Ishikawa (cell line): ENCODE data around the gene PUS3.

ENCODE experiments used
- EP300 ChIP-seq: IDR thresholded peaks from 2 replicates; pipeline ENCODE4 v1.6.1; 2012; ENCODE audit warnings: borderline replicate concordance
- TCF12 ChIP-seq: IDR thresholded peaks from 2 replicates; pipeline ENCODE4 v1.6.1; 2012; ENCODE audit warnings: low read depth
- ZBTB7A ChIP-seq: IDR thresholded peaks from 2 replicates; pipeline ENCODE4 v1.6.1; 2012; ENCODE audit warnings: low read depth
- TF ChIP-seq, protein P1 (sequence below): IDR thresholded peaks from 2 replicates; pipeline ENCODE4 v1.6.1; 2012

DNA sequence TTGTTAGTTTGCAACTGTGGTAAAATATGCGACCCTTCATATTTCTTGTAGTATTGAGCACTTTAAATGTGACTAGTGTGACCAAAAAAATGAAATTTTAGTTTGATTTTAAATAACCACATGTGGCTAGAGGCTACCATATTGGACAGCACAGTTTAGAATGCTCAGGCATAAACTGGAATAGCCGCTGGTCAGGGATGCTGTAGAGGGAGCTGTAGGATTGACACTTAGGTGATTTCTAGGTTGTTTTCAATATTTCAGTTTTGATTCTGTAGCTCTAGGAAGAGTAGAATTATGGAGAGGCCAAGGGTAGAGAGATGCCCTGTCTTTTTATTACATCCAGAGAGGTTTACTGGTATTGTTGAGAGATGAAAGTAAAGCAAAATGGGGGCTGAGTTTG lies 32.0 kb upstream of the PUS3 start:
- TF ChIP-seq ZBTB7A (no peak), TCF12 (no peak), EP300 (no peak)
- TF ChIP-seq, protein P1, sequence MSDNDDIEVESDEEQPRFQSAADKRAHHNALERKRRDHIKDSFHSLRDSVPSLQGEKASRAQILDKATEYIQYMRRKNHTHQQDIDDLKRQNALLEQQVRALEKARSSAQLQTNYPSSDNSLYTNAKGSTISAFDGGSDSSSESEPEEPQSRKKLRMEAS, result no peak
